ENCODE measurements around the gene USP31.

GRCh38 chr16:23072769-23073549 lies 76.3 kb downstream of the USP31 start:
- peak in 3 of 6 experiments; percentile 18 to 34 (median 24) for TF ChIP-seq CTCF (IDR thresholded peaks at IDR 0.05)
- TF ChIP-seq POLR2A (IDR thresholded peaks at IDR 0.05), result no peak

Data from esophagus squamous epithelium (tissue), 4 donors.